BLaER1 (cell line): ENCODE results near the gene RBM17.
"Not testable (repeated sequence)": the region's sequence is repeated elsewhere in the genome, so short reads cannot be mapped to it uniquely, and the experiment has no call there.

Experiments used
- H3K27ac ChIP-seq: shearing (Covaris generic); formaldehyde crosslinking; 2 replicates; pipeline ENCODE4 v1.8.1; 2022
- H3K27me3 ChIP-seq: shearing (Covaris generic); formaldehyde crosslinking; 2 replicates; pipeline ENCODE4 v1.8.1; 2022
- H3K36me3 ChIP-seq: shearing (Covaris generic); formaldehyde crosslinking; 2 replicates; pipeline ENCODE4 v1.8.1; 2022
- H3K4me1 ChIP-seq: shearing (Covaris generic); formaldehyde crosslinking; 2 replicates; pipeline ENCODE4 v1.8.1; 2022
- H3K4me2 ChIP-seq: shearing (Covaris generic); formaldehyde crosslinking; 2 replicates; pipeline ENCODE4 v1.8.1; 2022
- H3K4me3 ChIP-seq: shearing (Covaris generic); formaldehyde crosslinking; 2 replicates; pipeline ENCODE4 v1.8.1; 2022
- H3K9ac ChIP-seq: shearing (Covaris generic); formaldehyde crosslinking; 2 replicates; pipeline ENCODE4 v1.8.1; 2022
- H3K9me3 ChIP-seq: shearing (Covaris generic); formaldehyde crosslinking; 2 replicates; pipeline ENCODE4 v1.8.1; 2022
- H4K20me1 ChIP-seq: shearing (Covaris generic); formaldehyde crosslinking; 2 replicates; pipeline ENCODE4 v1.8.1; 2022
- Cebpa-rat ChIP-seq: shearing (Covaris generic); IDR thresholded peaks from 2 replicates; pipeline ENCODE4 v1.8.1; 2022

Gene RBM17

DNA sequence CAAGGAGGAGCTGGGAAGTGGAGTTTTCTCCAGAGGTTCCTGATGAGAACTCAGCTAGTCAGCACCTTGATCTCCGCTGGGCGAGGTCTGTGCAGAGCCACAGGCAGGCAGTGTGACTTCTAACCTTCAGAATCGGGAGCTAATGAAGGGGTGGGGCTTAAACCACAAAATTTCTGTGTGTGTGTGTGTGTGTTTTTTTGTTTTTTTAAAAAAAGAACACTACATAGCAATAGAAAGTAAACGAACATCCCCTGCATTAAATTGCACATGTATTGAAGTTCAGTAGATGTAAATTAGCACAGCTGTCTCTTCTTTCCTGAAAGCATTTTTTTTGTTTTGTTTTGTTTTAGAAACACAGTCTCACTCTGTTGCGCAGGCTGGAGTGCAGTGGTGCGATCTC, 46.2 kb downstream of the RBM17 start:
- H3K4me1 ChIP-seq, result peaks cover 41% of the 10 kb centered on the region
- no peak overlapping the region for H3K27ac ChIP-seq
- H3K9me3 ChIP-seq, result no peaks in the 10 kb centered on the region
- H3K9ac ChIP-seq, result no peak overlapping the region
- H3K4me3 ChIP-seq, result no peak overlapping the region
- no peaks in the 10 kb centered on the region for H4K20me1 ChIP-seq
- TF ChIP-seq Cebpa-rat, result no peak
- peak overlapping the region; percentile 60 for H3K4me2 ChIP-seq
- no peaks in the 10 kb centered on the region for H3K27me3 ChIP-seq
- no peaks in the 10 kb centered on the region for H3K36me3 ChIP-seq

DNA sequence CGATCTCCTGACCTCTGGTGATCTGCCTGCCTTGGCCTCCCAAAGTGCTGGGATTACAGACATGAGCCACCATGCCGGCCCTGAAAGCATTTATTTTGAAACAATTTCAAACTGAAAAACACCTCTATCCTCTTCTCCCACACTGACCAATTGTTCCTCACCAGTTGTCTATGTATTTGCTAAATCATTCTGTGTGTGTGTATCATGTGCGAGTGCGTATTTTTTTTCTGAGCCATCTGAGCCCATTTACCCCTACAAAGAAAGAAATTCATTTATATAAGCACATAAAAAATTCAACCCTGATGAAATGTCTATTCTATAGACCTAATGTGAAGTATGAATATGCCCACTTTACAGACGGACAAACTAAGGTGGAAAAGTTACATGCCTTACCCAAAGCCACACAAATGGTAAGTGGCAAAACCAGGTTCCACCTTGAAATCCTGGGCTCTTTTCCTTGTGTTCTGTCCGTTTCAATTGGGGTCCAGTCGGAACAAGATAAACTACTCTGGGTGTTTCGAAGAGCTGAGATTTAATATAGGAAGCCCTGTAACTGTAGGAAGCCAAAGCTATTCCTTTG, 46.8 kb downstream of the RBM17 start:
- Histone ChIP-seq H3K27ac (no peak overlapping the region), H3K9ac (no peak overlapping the region), H4K20me1 (no peaks in the 10 kb centered on the region), H3K36me3 (no peaks in the 10 kb centered on the region), H3K4me2 (no peak overlapping the region), H3K4me1 (peaks cover 41% of the 10 kb centered on the region), H3K4me3 (no peak overlapping the region), H3K27me3 (no peaks in the 10 kb centered on the region), H3K9me3 (no peaks in the 10 kb centered on the region)
- no peak for TF ChIP-seq Cebpa-rat

DNA sequence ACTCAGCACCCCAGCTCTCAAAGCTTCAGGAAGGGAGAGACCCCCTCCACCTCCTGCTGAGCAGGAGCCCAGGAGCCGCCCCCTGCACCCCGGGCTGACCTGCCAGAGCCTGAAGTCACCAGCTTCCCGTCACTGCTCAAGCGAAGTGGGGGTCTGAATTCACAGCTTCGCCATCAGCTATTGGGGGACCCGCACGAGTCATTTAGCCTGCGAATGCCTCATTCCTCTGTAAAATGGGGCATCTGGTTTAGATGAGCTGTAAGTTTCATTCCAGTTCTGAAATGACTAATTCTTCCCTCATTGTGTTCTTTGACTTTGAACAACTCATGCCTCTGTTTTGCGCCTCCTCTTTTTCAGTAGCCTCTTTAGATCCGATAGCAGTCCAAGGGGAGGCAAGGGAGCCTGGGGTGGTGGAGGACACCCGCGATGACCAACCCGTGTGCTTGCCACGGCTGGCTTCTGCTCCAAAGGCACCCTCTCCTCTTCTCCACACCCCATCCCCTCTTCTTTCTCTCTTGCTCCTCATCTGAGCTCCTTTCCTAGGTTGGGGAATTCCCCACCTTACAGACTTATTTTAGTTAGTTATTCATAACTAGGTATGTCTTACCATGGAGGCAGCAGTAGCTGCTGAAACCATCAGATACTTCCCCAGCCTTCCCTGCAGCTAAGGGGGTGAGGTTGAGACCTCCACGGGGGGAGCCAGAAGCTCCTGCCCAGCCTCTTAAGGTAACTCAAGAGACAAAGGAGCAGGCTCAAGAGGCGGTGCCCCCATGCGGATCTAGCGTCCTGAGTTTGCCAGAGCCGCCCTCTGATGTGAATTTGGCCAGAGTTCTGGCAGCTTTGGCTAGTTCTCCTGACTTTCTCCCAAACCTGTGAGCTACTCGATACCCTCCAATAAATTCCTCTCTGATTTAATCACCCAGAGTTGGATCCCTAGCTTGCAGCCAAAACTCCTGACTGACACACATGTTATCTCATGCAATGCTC, 47.7 kb downstream of the RBM17 start:
- no peak overlapping the region for H3K4me3 ChIP-seq
- no peak overlapping the region for H3K9ac ChIP-seq
- no peaks in the 10 kb centered on the region for H3K9me3 ChIP-seq
- no peaks in the 10 kb centered on the region for H4K20me1 ChIP-seq
- no peak for TF ChIP-seq Cebpa-rat
- H3K4me2 ChIP-seq, result no peak overlapping the region
- no peak overlapping the region for H3K27ac ChIP-seq
- no peaks in the 10 kb centered on the region for H3K36me3 ChIP-seq
- H3K27me3 ChIP-seq, result no peaks in the 10 kb centered on the region
- peaks cover 45% of the 10 kb centered on the region for H3K4me1 ChIP-seq

GRCh38 chr10:6138456-6138855, 49.6 kb downstream of the RBM17 start:
- Histone ChIP-seq H3K9ac (no peak overlapping the region), H3K4me1 (peaks cover 63% of the 10 kb centered on the region), H3K36me3 (no peaks in the 10 kb centered on the region), H3K27ac (no peak overlapping the region), H3K27me3 (no peaks in the 10 kb centered on the region), H3K4me3 (no peak overlapping the region), H3K4me2 (no peak overlapping the region), H3K9me3 (no peaks in the 10 kb centered on the region), H4K20me1 (no peaks in the 10 kb centered on the region)
- no peak for TF ChIP-seq Cebpa-rat

GRCh38 chr10:6139470-6139869, 50.6 kb downstream of the RBM17 start:
- no peak overlapping the region for H3K9ac ChIP-seq
- no peak overlapping the region for H3K27ac ChIP-seq
- H3K4me1 ChIP-seq, result peaks cover 64% of the 10 kb centered on the region
- no peak overlapping the region for H3K4me3 ChIP-seq
- peak overlapping the region; percentile 85 for H3K4me2 ChIP-seq
- no peaks in the 10 kb centered on the region for H3K9me3 ChIP-seq
- no peak for TF ChIP-seq Cebpa-rat
- H3K36me3 ChIP-seq, result no peaks in the 10 kb centered on the region
- H3K27me3 ChIP-seq, result no peaks in the 10 kb centered on the region
- no peaks in the 10 kb centered on the region for H4K20me1 ChIP-seq

- no peak for TF ChIP-seq Cebpa-rat
- peaks cover 56% of the 10 kb centered on the region for H3K4me1 ChIP-seq
- H3K4me3 ChIP-seq, result no peak overlapping the region
- no peaks in the 10 kb centered on the region for H3K36me3 ChIP-seq
- peak overlapping the region; percentile 85 for H3K4me2 ChIP-seq
- no peaks in the 10 kb centered on the region for H3K27me3 ChIP-seq
- H4K20me1 ChIP-seq, result 0 out of 2 replicates have a peak, but pooled peaks cover under 1% of the 10 kb centered on the region
- H3K9ac ChIP-seq, result 0 out of 2 replicates have a peak overlapping the region, but pooled peaks have one; percentile 0
- H3K27ac ChIP-seq, result 0 out of 2 replicates have a peak overlapping the region, but pooled peaks have one; percentile 5
- H3K9me3 ChIP-seq, result no peaks in the 10 kb centered on the region
These were observed 51.5 kb downstream of the RBM17 start for GRCh38 chr10:6140141-6140841.

- no peak overlapping the region for H3K9ac ChIP-seq
- no peaks in the 10 kb centered on the region for H3K27me3 ChIP-seq
- peak overlapping the region; percentile 85 for H3K4me2 ChIP-seq
These were observed 52.1 kb downstream of the RBM17 start for GRCh38 chr10:6140965-6141295.

DNA sequence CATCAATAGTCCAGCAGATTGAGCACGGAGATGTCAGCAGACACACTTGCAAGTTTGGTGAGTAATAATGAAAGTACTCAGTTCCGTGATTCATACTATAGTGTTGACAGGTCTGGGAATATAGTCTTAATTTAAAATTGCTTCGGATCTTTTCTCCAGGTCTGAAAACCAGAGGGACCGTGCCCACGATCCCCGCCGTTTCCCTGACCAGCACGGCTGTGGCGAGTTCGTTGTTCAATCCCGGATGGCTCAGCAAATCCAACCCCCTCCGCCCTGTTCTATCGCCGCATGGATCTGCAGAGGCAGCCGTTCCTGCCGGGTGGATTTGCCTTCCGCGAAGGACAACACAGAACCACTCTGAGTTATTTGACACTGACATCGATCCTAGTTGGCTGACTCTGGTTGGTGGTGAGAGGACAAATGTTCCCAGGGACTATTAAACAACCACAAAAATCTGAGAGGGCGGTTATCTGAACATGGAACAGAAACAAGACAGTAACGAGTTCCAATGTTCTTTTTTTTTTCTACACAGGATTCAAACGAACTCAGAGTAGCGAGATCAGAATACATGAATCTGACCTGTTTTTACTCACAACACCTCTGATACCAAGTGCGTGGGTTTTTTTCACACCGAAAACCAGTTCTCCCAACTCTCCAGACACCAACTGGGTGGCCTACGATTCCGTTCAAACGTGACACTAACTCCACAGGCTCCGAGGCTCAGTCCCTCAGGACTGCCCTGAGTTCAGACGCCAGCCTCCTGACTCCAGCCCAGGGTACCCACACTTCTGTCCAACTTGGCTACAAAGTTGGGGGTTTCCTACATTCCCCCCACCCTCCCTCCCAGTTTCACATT, 52.7 kb downstream of the RBM17 start:
- Histone ChIP-seq H3K9me3 (no peaks in the 10 kb centered on the region), H4K20me1 (peaks cover 13% of the 10 kb centered on the region), H3K4me2 (peak overlapping the region; percentile 85), H3K4me3 (no peak overlapping the region), H3K27ac (no peak overlapping the region), H3K36me3 (no peaks in the 10 kb centered on the region), H3K4me1 (peaks cover 60% of the 10 kb centered on the region), H3K9ac (no peak overlapping the region), H3K27me3 (no peaks in the 10 kb centered on the region)
- no peak for TF ChIP-seq Cebpa-rat

More at GRCh38 chr10:6140965-6141295, 52.1 kb downstream of the RBM17 start:
- peaks cover 7% of the 10 kb centered on the region for H4K20me1 ChIP-seq
- no peak overlapping the region for H3K27ac ChIP-seq
- H3K4me3 ChIP-seq, result no peak overlapping the region
- H3K4me1 ChIP-seq, result peaks cover 54% of the 10 kb centered on the region
- H3K9me3 ChIP-seq, result no peaks in the 10 kb centered on the region
- H3K36me3 ChIP-seq, result no peaks in the 10 kb centered on the region
- no peak for TF ChIP-seq Cebpa-rat

DNA sequence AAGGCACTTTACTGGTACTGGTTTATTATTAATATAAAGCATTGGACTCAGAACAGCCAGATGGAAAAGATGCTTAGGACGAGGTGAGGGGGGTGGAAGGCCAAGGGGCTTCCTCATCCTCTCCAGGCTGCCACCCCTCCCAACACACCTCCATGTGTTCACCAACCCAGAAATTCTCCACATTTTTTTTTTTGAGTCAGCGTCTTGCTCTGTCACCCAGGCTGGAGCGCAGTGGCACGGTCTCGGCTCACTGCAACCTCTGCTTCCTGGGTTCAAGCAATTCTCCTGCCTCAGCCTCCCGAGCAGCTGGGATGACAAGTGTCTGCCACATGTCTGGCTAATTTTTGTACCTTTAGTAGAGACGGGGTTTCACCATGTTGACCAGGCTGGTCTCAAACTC, 53.4 kb downstream of the RBM17 start:
- not testable (repeated sequence) for H3K27ac ChIP-seq, H3K9ac ChIP-seq

More for the DNA sequence above, 53.4 kb downstream of the RBM17 start:
- not testable (repeated sequence) for H3K4me3 ChIP-seq, H3K9me3 ChIP-seq, H3K36me3 ChIP-seq, H3K27me3 ChIP-seq
- peak overlapping the region; percentile 85 for H3K4me2 ChIP-seq
- peaks cover 67% of the 10 kb centered on the region for H3K4me1 ChIP-seq
- peaks cover 20% of the 10 kb centered on the region for H4K20me1 ChIP-seq
